ENCODE data around the gene TAS2R43.

DNA sequence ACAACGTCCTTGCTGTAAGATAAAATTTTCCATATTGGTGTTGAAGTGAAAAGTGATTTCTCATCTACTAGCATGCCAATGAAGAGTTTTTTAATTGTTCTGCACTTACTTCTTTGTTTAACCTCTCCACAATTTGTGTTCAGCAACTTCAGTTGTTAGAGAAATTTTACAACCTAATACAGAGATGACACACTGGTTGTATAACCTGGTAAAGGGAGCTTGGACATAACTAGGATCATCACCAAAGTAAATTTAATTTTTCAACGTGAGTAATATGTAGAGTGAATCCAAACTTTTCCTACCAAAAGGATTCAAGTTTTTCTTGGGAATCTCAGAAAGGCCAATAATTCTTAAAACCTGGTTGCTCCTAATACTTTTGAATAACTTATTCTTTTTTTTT is 13.4 kb upstream of the TAS2R43 start:
- no peak for TF ChIP-seq EP300 (IDR thresholded peaks at IDR 0.05)
- TF ChIP-seq, protein P1, sequence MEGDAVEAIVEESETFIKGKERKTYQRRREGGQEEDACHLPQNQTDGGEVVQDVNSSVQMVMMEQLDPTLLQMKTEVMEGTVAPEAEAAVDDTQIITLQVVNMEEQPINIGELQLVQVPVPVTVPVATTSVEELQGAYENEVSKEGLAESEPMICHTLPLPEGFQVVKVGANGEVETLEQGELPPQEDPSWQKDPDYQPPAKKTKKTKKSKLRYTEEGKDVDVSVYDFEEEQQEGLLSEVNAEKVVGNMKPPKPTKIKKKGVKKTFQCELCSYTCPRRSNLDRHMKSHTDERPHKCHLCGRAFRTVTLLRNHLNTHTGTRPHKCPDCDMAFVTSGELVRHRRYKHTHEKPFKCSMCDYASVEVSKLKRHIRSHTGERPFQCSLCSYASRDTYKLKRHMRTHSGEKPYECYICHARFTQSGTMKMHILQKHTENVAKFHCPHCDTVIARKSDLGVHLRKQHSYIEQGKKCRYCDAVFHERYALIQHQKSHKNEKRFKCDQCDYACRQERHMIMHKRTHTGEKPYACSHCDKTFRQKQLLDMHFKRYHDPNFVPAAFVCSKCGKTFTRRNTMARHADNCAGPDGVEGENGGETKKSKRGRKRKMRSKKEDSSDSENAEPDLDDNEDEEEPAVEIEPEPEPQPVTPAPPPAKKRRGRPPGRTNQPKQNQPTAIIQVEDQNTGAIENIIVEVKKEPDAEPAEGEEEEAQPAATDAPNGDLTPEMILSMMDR (IDR thresholded peaks at IDR 0.05): no peak
